SK-N-SH (cell line): Measurements from ENCODE around the gene AGBL4. TPM values are rescaled to one million over a fixed set of nuclear protein-coding genes. Genes with fewer than 3 reads are reported as not detected.

Experiments used
- CTCF ChIA-PET: fragments of 300-600, 350-600 bp; formaldehyde crosslinking; extraction: SDS; loops from one replicate; lab custom pipeline; 2021; lab: Yijun Ruan, JAX
- POLR2A ChIA-PET: fragments of 350-600 bp; sonication (Branson Sonifier 250); formaldehyde crosslinking; extraction: SDS; loops from one replicate; lab custom pipeline; 2020; ENCODE audit warnings: antibody characterized with exemption, inconsistent platforms; lab: Yijun Ruan, JAX
- DNase-seq: peaks from one replicate; pipeline ENCODE4 v3.0.0; 2012
- H2AFZ ChIP-seq: fragments of 200-600 bp; sonication (generic); 2 replicates; pipeline ENCODE4 v1.8.1; 2016; ENCODE audit warnings: antibody characterized with exemption, mild to moderate bottlenecking, low read depth
- H3F3A ChIP-seq: fragments of 200-600 bp; sonication (generic); replicated peaks from 2 replicates; pipeline ENCODE3; 2016; ENCODE audit warnings: antibody characterized with exemption, mild to moderate bottlenecking; ENCODE audit not compliant: insufficient read depth
- H3K27ac ChIP-seq, 2 experiments: fragments of 200-500 bp in 1 of 2; fragments of 200-600 bp in 1 of 2; sonication (Bioruptor generic) in 1 of 2; sonication (generic), shearing (Covaris generic) in 1 of 2; 2 replicates each; pipeline versions ENCODE4 v1.5.1 to v1.6.1; 2014 to 2016; ENCODE audit warnings: low read depth in 2 of 2, inconsistent platforms in 1 of 2, low read length in 1 of 2, mild to moderate bottlenecking in 1 of 2, mixed read lengths in 1 of 2
- H3K27me3 ChIP-seq: fragments of 200-600 bp; sonication (generic), shearing (Covaris generic); 2 replicates; pipeline ENCODE4 v1.6.1; 2016; ENCODE audit warnings: mixed run types; ENCODE audit not compliant: insufficient read depth
- H3K36me3 ChIP-seq, 2 experiments: fragments of 200-500 bp in 1 of 2; fragments of 200-600 bp in 1 of 2; sonication (Bioruptor generic) in 1 of 2; sonication (generic) in 1 of 2; replicated peaks in 1 of 2; 2 replicates each; pipeline versions ENCODE3 to v1.5.1; 2014 to 2016; ENCODE audit warnings: low read length in 1 of 2, mild to moderate bottlenecking in 1 of 2; ENCODE audit not compliant: insufficient read depth in 2 of 2, control insufficient read depth in 1 of 2
- H3K4me1 ChIP-seq, 2 experiments: fragments of 200-500 bp in 1 of 2; fragments of 200-600 bp in 1 of 2; sonication (Bioruptor generic) in 1 of 2; sonication (generic), shearing (Covaris generic) in 1 of 2; 2 replicates each; pipeline versions ENCODE4 v1.5.1 to v1.6.1; 2014 to 2016; ENCODE audit warnings: low read depth in 1 of 2, low read length in 1 of 2, mixed run types in 1 of 2; ENCODE audit not compliant: insufficient read depth in 2 of 2, control insufficient read depth in 1 of 2
- H3K4me2 ChIP-seq: fragments of 200-600 bp; sonication (generic), shearing (Covaris generic); 2 replicates; pipeline ENCODE4 v1.6.1; 2017; ENCODE audit warnings: mixed run types
- H3K4me3 ChIP-seq, 2 experiments: fragments of 200-500 bp in 1 of 2; fragments of 200-600 bp in 1 of 2; sonication (Bioruptor generic) in 1 of 2; sonication (generic), shearing (Covaris generic) in 1 of 2; 2 replicates each; pipeline versions ENCODE4 v1.5.1 to v1.8.1; 2014 to 2016; ENCODE audit warnings: low read depth in 2 of 2, inconsistent platforms in 1 of 2, low read length in 1 of 2, mild to moderate bottlenecking in 1 of 2, mixed read lengths in 1 of 2, moderate library complexity in 1 of 2
- H3K79me2 ChIP-seq: fragments of 200-600 bp; sonication (generic); 2 replicates; pipeline ENCODE4 v1.8.1; 2017; ENCODE audit warnings: mild to moderate bottlenecking; ENCODE audit not compliant: insufficient read depth
- H3K9ac ChIP-seq: fragments of 200-600 bp; sonication (generic); 2 replicates; pipeline ENCODE4 v1.6.1; 2017; ENCODE audit warnings: mixed run types
- H3K9me2 ChIP-seq: fragments of 200-600 bp; sonication (generic); 2 replicates; pipeline ENCODE4 v1.6.1; 2017; ENCODE audit warnings: mixed run types
- H3K9me3 ChIP-seq: fragments of 200-600 bp; sonication (generic); 2 replicates; pipeline ENCODE4 v1.6.1; 2017; ENCODE audit warnings: mixed run types, mild to moderate bottlenecking, moderate library complexity
- H4K20me1 ChIP-seq: fragments of 200-600 bp; sonication (generic); 2 replicates; pipeline ENCODE4 v1.6.1; 2017; ENCODE audit warnings: mild to moderate bottlenecking, mixed run types; ENCODE audit not compliant: insufficient read depth
- CHD2 ChIP-seq: fragments of 150-350 bp; IDR thresholded peaks from 2 replicates; pipeline ENCODE4 v1.6.1; 2018; ENCODE audit warnings: low read length; ENCODE audit not compliant: partially characterized antibody
- CTCF ChIP-seq: fragments of 200-600 bp; sonication (generic); IDR thresholded peaks from 2 replicates; pipeline ENCODE4 v1.6.1; 2017; ENCODE audit warnings: antibody characterized with exemption, mild to moderate bottlenecking, moderate library complexity
- ELF1 ChIP-seq: IDR thresholded peaks from 2 replicates; pipeline ENCODE4 v1.4.0; 2012
- EP300 ChIP-seq, 2 experiments: IDR thresholded peaks; 2 replicates each; pipeline versions ENCODE4 v1.4.0 to v1.6.1; 2012; ENCODE audit warnings: borderline replicate concordance in 1 of 2, low read depth in 1 of 2, low read length in 1 of 2
- EZH2phosphoT487 ChIP-seq: fragments of 200-600 bp; sonication (generic); IDR thresholded peaks from 2 replicates; pipeline ENCODE4 v1.6.1; 2017; ENCODE audit warnings: low read depth, mixed run types, mild to moderate bottlenecking, antibody characterized with exemption, moderate library complexity, borderline replicate concordance
- FOSL2 ChIP-seq: IDR thresholded peaks from 2 replicates; pipeline ENCODE4 v1.4.0; 2012; ENCODE audit warnings: low read depth, mild to moderate bottlenecking, moderate library complexity, borderline replicate concordance
- FOXM1 ChIP-seq: IDR thresholded peaks from 2 replicates; pipeline ENCODE4 v1.4.0; 2012; ENCODE audit warnings: low read depth, mild to moderate bottlenecking
- GATA2 ChIP-seq: sonication (generic); formaldehyde crosslinking; IDR thresholded peaks from 2 replicates; pipeline ENCODE4 v1.5.0; 2020; ENCODE audit warnings: mild to moderate bottlenecking, missing genetic modification reagents
- IRF3 ChIP-seq: fragments of 150-350 bp; IDR thresholded peaks from 2 replicates; pipeline ENCODE4 v1.6.1; 2016; ENCODE audit warnings: mild to moderate bottlenecking, low read depth, low read length
- JUND ChIP-seq: IDR thresholded peaks from 2 replicates; pipeline ENCODE4 v1.4.0; 2012
- MEF2A ChIP-seq: IDR thresholded peaks from 2 replicates; pipeline ENCODE4 v1.4.0; 2012; ENCODE audit warnings: low read depth, borderline replicate concordance
- NFIC ChIP-seq: IDR thresholded peaks from 2 replicates; pipeline ENCODE4 v1.4.0; 2012; ENCODE audit warnings: borderline replicate concordance
- NRF1 ChIP-seq: IDR thresholded peaks from 2 replicates; pipeline ENCODE4 v1.6.1; 2012; ENCODE audit warnings: low read depth, mild to moderate bottlenecking, low read length
- POLR2AphosphoS5 ChIP-seq: IDR thresholded peaks from 2 replicates; pipeline ENCODE4 v1.6.1; 2012; ENCODE audit warnings: low read depth, low read length
- RAD21 ChIP-seq: IDR thresholded peaks from 2 replicates; pipeline ENCODE4 v1.6.1; 2012; ENCODE audit warnings: mild to moderate bottlenecking, low read length
- RCOR1 ChIP-seq: fragments of 150-350 bp; IDR thresholded peaks from 2 replicates; pipeline ENCODE4 v1.6.1; 2017; ENCODE audit warnings: antibody characterized with exemption, low read length
- SMC3 ChIP-seq: IDR thresholded peaks from 2 replicates; pipeline ENCODE4 v1.6.1; 2012; ENCODE audit warnings: low read depth, low read length, improper control_type of control experiment
- TAF1 ChIP-seq: IDR thresholded peaks from 2 replicates; pipeline ENCODE4 v1.6.1; 2012; ENCODE audit warnings: low read depth, mild to moderate bottlenecking, low read length, moderate library complexity, borderline replicate concordance
- TEAD4 ChIP-seq: IDR thresholded peaks from 2 replicates; pipeline ENCODE4 v1.4.0; 2012; ENCODE audit warnings: mild to moderate bottlenecking, borderline replicate concordance; ENCODE audit not compliant: insufficient read depth
- USF2 ChIP-seq: fragments of 150-350 bp; IDR thresholded peaks from 2 replicates; pipeline ENCODE4 v1.6.1; 2017; ENCODE audit warnings: antibody characterized with exemption, low read length, low read depth, borderline replicate concordance
- ZBTB33 ChIP-seq: IDR thresholded peaks from 2 replicates; pipeline ENCODE4 v1.4.0; 2012; ENCODE audit warnings: low read depth, borderline replicate concordance
- WGBS: methylation state at CpG from one replicate; pipeline ENCODE4 v1.1.6; 2017; ENCODE audit warnings: low lambda C conversion rate; 5-methylcytosine and 5-hydroxymethylcytosine counted together
- polyA plus RNA-seq, 3 experiments: library from polyadenylated mRNA; depleted of rRNA; stranded (reverse); fragments of >200 nt; gene quantifications; 2 replicates each; pipeline ENCODE4 v1.2.3, GENCODE V29; 2012
- TF ChIP-seq, protein P1 (sequence below): IDR thresholded peaks from 2 replicates; pipeline ENCODE4 v1.4.0; 2012; ENCODE audit warnings: low read depth, borderline replicate concordance
- TF ChIP-seq, protein P2 (sequence below): IDR thresholded peaks from 2 replicates; pipeline ENCODE4 v1.6.1; 2012; ENCODE audit warnings: mild to moderate bottlenecking, low read depth, low read length, moderate library complexity

The AGBL4 gene
- polyA plus RNA-seq, 1 of the 3 experiments (the other 2 are of a cell fraction) = 0.07 TPM

DNA sequence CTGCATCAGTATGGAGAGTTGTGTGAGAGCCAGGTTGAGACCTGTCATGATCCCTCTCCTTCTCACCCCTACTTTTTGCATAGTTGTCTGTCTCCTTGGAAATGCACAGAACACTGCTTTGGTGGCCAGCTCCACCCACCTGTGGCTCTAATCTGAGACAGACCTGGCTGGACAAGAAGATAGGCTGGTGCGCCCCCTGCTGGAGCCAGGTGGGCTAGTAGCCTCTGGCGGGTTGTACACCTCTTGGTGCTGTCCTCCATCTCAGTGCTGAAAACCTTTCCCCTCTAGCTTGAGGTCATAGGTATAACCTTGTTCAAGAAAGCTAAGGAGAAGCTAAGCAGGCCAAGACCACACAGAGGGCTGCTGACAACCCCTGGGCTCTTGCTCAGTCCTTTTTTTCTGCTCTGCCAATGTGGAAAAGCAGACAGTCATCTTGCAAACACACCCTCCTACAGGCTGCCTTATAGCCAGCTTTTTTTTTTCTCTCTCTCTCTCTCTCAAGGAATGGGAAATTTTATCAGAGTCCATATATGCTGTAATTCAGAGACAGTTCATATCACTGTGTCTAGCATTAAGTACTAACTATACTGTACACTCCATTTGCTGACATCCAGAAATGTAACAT is 1492.9 kb downstream of the AGBL4 start:
- H2AFZ ChIP-seq = no peak overlapping the region
- no peaks in the 10 kb centered on the region for H3F3A ChIP-seq
- H3K27ac ChIP-seq = no peak overlapping the region
- no peaks in the 10 kb centered on the region for H3K9me2 ChIP-seq
- POLR2A ChIA-PET = no interaction called here
- H3K9ac ChIP-seq = no peak overlapping the region
- DNase-seq = peak; percentile 50
- H3K79me2 ChIP-seq = no peaks in the 10 kb centered on the region
- WGBS = 35% methylated on average over 2 of the region's 2 CpGs
- H4K20me1 ChIP-seq = no peaks in the 10 kb centered on the region
- H3K4me3 ChIP-seq = peak overlapping the region in 1 of 2 experiments; percentile 32; a peak in 1 of 4 replicates
- no peaks in the 10 kb centered on the region for H3K36me3 ChIP-seq
- CTCF ChIA-PET = interaction anchor here (0.8 to 3.8 kb wide), 16 partner anchors 10 to 1818 kb away, joined by 3 to 26 read pairs (median 4); partner anchors contain the start of gene SPATA6
- H3K9me3 ChIP-seq = no peaks in the 10 kb centered on the region
- peaks cover 0 to 9% of the 10 kb centered on the region in 2 experiments; a peak in 1 of 4 replicates for H3K4me1 ChIP-seq
- H3K27me3 ChIP-seq = no peaks in the 10 kb centered on the region; the same call in 1 of the 2 replicates
- no peak overlapping the region for H3K4me2 ChIP-seq
- TF ChIP-seq POLR2AphosphoS5 (no peak), GATA2 (CRISPR knock-in tag) (no peak), IRF3 (no peak), CHD2 (no peak), MEF2A (no peak), RCOR1 (no peak), ELF1 (no peak), TAF1 (no peak), CTCF (peak; percentile 66), SMC3 (peak; percentile 17; the same call in 1 of the 2 replicates), NRF1 (no peak), FOXM1 (no peak), ZBTB33 (no peak), RAD21 (peak; percentile 56), FOSL2 (no peak), JUND (no peak), USF2 (no peak), NFIC (no peak), EP300 (IDR thresholded peaks at IDR 0.05; ENCODE audit: borderline replicate concordance in 1 of 2, low read depth in 1 of 2, low read length in 1 of 2) (no peak), TEAD4 (no peak), EZH2phosphoT487 (no peak)
- TF ChIP-seq, protein P1, sequence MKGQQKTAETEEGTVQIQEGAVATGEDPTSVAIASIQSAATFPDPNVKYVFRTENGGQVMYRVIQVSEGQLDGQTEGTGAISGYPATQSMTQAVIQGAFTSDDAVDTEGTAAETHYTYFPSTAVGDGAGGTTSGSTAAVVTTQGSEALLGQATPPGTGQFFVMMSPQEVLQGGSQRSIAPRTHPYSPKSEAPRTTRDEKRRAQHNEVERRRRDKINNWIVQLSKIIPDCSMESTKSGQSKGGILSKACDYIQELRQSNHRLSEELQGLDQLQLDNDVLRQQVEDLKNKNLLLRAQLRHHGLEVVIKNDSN = no peak
- TF ChIP-seq, protein P2, sequence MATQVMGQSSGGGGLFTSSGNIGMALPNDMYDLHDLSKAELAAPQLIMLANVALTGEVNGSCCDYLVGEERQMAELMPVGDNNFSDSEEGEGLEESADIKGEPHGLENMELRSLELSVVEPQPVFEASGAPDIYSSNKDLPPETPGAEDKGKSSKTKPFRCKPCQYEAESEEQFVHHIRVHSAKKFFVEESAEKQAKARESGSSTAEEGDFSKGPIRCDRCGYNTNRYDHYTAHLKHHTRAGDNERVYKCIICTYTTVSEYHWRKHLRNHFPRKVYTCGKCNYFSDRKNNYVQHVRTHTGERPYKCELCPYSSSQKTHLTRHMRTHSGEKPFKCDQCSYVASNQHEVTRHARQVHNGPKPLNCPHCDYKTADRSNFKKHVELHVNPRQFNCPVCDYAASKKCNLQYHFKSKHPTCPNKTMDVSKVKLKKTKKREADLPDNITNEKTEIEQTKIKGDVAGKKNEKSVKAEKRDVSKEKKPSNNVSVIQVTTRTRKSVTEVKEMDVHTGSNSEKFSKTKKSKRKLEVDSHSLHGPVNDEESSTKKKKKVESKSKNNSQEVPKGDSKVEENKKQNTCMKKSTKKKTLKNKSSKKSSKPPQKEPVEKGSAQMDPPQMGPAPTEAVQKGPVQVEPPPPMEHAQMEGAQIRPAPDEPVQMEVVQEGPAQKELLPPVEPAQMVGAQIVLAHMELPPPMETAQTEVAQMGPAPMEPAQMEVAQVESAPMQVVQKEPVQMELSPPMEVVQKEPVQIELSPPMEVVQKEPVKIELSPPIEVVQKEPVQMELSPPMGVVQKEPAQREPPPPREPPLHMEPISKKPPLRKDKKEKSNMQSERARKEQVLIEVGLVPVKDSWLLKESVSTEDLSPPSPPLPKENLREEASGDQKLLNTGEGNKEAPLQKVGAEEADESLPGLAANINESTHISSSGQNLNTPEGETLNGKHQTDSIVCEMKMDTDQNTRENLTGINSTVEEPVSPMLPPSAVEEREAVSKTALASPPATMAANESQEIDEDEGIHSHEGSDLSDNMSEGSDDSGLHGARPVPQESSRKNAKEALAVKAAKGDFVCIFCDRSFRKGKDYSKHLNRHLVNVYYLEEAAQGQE = peak; percentile 97
